Kasumi-1 (cell line): Measurements from ENCODE around the gene CIDEC.

Experiments used
- DNase-seq, 2 experiments: peaks; one replicate each; lab custom pipeline; 2025; lab: John Stamatoyannopoulos, UW

CIDEC gene

GRCh38 chr3:9879830-9880549, at the start of gene CIDEC:
Gene CIDEC (minus strand): TSS chr3:9880253. CDS start chr3:9878486, 1,767 bp downstream.
- DNase-seq, result no peak

- DNase-seq, result no peak
Observed at GRCh38 chr3:9928158-9928557, 48.1 kb upstream of the CIDEC start.

- no peak for DNase-seq
Observed at GRCh38 chr3:9918261-9919038, 38.4 kb upstream of the CIDEC start.

GRCh38 chr3:9917820-9918219, 37.8 kb upstream of the CIDEC start:
- DNase-seq, result no peak

GRCh38 chr3:9916734-9917680, 37.0 kb upstream of the CIDEC start, which contains the start of gene IL17RC:
Gene IL17RC (plus strand): TSS chr3:9917098. CDS start chr3:9917316, 218 bp downstream.
- peak; percentile 87 to 89 for DNase-seq

GRCh38 chr3:9916346-9916733, 36.3 kb upstream of the CIDEC start:
- no peak for DNase-seq

- peak; percentile 57 to 62 for DNase-seq
Observed at GRCh38 chr3:9915254-9916141, 35.4 kb upstream of the CIDEC start.

GRCh38 chr3:9914559-9915253, 34.7 kb upstream of the CIDEC start:
- peak; percentile 71 to 79 for DNase-seq

GRCh38 chr3:9914011-9914410, 34.0 kb upstream of the CIDEC start:
- DNase-seq, result no peak

- no peak for DNase-seq
Observed at GRCh38 chr3:9913601-9914000, 33.5 kb upstream of the CIDEC start.

- DNase-seq, result no peak
Observed at GRCh38 chr3:9912294-9912935, 32.4 kb upstream of the CIDEC start.

GRCh38 chr3:9911863-9912262, 31.8 kb upstream of the CIDEC start:
- DNase-seq, result no peak

- no peak for DNase-seq
Observed at GRCh38 chr3:9909221-9910013, 29.4 kb upstream of the CIDEC start.

- DNase-seq, result no peak
Observed at GRCh38 chr3:9908286-9908685, 28.2 kb upstream of the CIDEC start.

GRCh38 chr3:9906480-9906879, 26.4 kb upstream of the CIDEC start:
- DNase-seq, result no peak

GRCh38 chr3:9903904-9904303, 23.9 kb upstream of the CIDEC start:
- DNase-seq, result no peak

GRCh38 chr3:9903238-9903624, 23.2 kb upstream of the CIDEC start:
- DNase-seq, result peak in 1 of 2 experiments; percentile 28

- peak; percentile 77 to 83 for DNase-seq
Observed at GRCh38 chr3:9902372-9903237, 22.6 kb upstream of the CIDEC start, which contains the start of gene IL17RE. Gene IL17RE (plus strand): TSS chr3:9902848. CDS start chr3:9902933, 85 bp downstream.
